CD4-positive, alpha-beta T cell (primary cell): ENCODE measurements around the gene SEC31B. TPM values are rescaled to one million over a fixed set of nuclear protein-coding genes. Genes with fewer than 3 reads are reported as not detected.

Experiments used
- ATAC-seq: fragments of 200-7000 bp; cut with Tn5 transposase; one replicate; pipeline ENCODE4 v1.10.0; 2022; ENCODE audit warnings: mild to moderate bottlenecking; ENCODE audit not compliant: poor library complexity
- CTCF ChIA-PET: fragments of 350-600 bp; sonication (Branson Sonifier 250); formaldehyde crosslinking; loops from one replicate; lab custom pipeline; 2021; ENCODE audit warnings: antibody characterized with exemption, inconsistent platforms; lab: Charles Lee
- POLR2A ChIA-PET: fragments of 350-600 bp; sonication (Branson Sonifier 250); formaldehyde crosslinking; loops from one replicate; lab custom pipeline; 2021; ENCODE audit warnings: antibody characterized with exemption, inconsistent platforms; lab: Charles Lee
- DNase-seq, 14 experiments: peaks; one replicate each; pipeline ENCODE4 v3.0.0-alpha.2; 2013 to 2020; ENCODE audit warnings: mixed read lengths in 2 of 14
- H3K27ac ChIP-seq, 2 donors: one replicate each; pipeline versions ENCODE4 v1.5.1 to v1.7.0; 2013; ENCODE audit warnings: low read length in 2 of 2, low read depth in 1 of 2, mild to moderate bottlenecking in 1 of 2
- H3K27me3 ChIP-seq, 2 experiments: 1 replicate in 1 of 2; 2 replicates in 1 of 2; pipeline versions ENCODE4 v1.6.1 to v1.7.0; 2013; ENCODE audit warnings: low read length in 2 of 2, control low read depth in 1 of 2, mild to moderate bottlenecking in 1 of 2, moderate library complexity in 1 of 2; ENCODE audit not compliant: insufficient read depth in 2 of 2, control insufficient read depth in 1 of 2
- H3K36me3 ChIP-seq: one replicate; pipeline ENCODE4 v1.6.1; 2013; ENCODE audit warnings: low read length, control low read depth; ENCODE audit not compliant: insufficient read depth
- H3K4me1 ChIP-seq: one replicate; pipeline ENCODE4 v1.6.1; 2013; ENCODE audit warnings: low read length, control low read depth; ENCODE audit not compliant: insufficient read depth
- H3K4me3 ChIP-seq: one replicate; pipeline ENCODE4 v1.5.1; 2013; ENCODE audit warnings: mild to moderate bottlenecking, low read length, moderate library complexity
- H3K9me3 ChIP-seq, 2 experiments: 1 replicate in 1 of 2; 2 replicates in 1 of 2; pipeline versions ENCODE4 v1.6.1 to v1.7.0; 2013; ENCODE audit warnings: low read length in 2 of 2, mild to moderate bottlenecking in 2 of 2, control low read depth in 1 of 2, moderate library complexity in 1 of 2; ENCODE audit not compliant: control insufficient read depth in 1 of 2, insufficient read depth in 1 of 2
- H3K27ac Mint-ChIP-seq: one replicate; pipeline ENCODE4 v1.8.0; 2020; ENCODE audit warnings: mixed read lengths
- H3K27me3 Mint-ChIP-seq: one replicate; pipeline ENCODE4 v1.8.0; 2021; ENCODE audit warnings: mixed read lengths
- H3K36me3 Mint-ChIP-seq: one replicate; pipeline ENCODE4 v1.8.0; 2021; ENCODE audit warnings: low read depth, mixed read lengths
- H3K4me1 Mint-ChIP-seq: one replicate; pipeline ENCODE4 v1.8.0; 2021; ENCODE audit warnings: low read depth, mixed read lengths
- H3K4me3 Mint-ChIP-seq: one replicate; pipeline ENCODE4 v1.8.0; 2020; ENCODE audit warnings: mild to moderate bottlenecking, mixed read lengths
- H3K9me3 Mint-ChIP-seq: one replicate; pipeline ENCODE4 v1.8.0; 2020; ENCODE audit warnings: mixed read lengths
- CTCF ChIP-seq: fragments of 200-600 bp; IDR thresholded peaks from one replicate; pipeline ENCODE4 v1.8.0; 2022; ENCODE audit warnings: antibody characterized with exemption, mild to moderate bottlenecking
- intact Hi-C, 2 experiments: fragments of 100-400 bp; cut with DNase I in 1 of 2; cut with micrococcal nuclease in 1 of 2; formaldehyde crosslinking; loops; one replicate each; pipeline versions ENCODE4 v1.15.1 to v1.9.0; 2023 to 2025; cut with DNase I, micrococcal nuclease
- total RNA-seq, 174 experiments: library from RNA in 2 of 174; stranded (reverse) in 2 of 174; gene quantifications; one replicate each; pipeline ENCODE4 v1.2.3 and lab custom pipeline; 2021 to 2026

Gene SEC31B
- total RNA-seq, 2 experiments from 2014 or later = 49.2 to 52.1 TPM

GRCh38 chr10:100470367-100470766, 49.3 kb downstream of the SEC31B start:
- no peaks in the 10 kb centered on the region for H3K9me3 Mint-ChIP-seq
- no peaks in the 10 kb centered on the region for H3K4me1 Mint-ChIP-seq
- H3K27me3 Mint-ChIP-seq = peaks cover 4% of the 10 kb centered on the region
- H3K4me3 Mint-ChIP-seq = no peak overlapping the region
- Histone ChIP-seq H3K4me1 (no peaks in the 10 kb centered on the region), H3K36me3 (no peaks in the 10 kb centered on the region), H3K27ac (no peak overlapping the region), H3K9me3 (no peaks in the 10 kb centered on the region), H3K4me3 (no peak overlapping the region), H3K27me3 (no peaks in the 10 kb centered on the region)
- no peak for TF ChIP-seq CTCF
- no peaks in the 10 kb centered on the region for H3K36me3 Mint-ChIP-seq
- ChIA-PET POLR2A (interaction anchor here (1.0 kb wide), 1 partner anchor 38 kb away, joined by 3 read pairs; no protein-coding TSS in a partner anchor), CTCF (interaction anchor here (2.1 kb wide), 1 partner anchor 12 kb away, joined by 5 read pairs; no protein-coding TSS in a partner anchor)
- H3K27ac Mint-ChIP-seq = no peak overlapping the region
- DNase-seq (no peak), ATAC-seq (no peak)
- intact Hi-C loops = no loop called here

DNA sequence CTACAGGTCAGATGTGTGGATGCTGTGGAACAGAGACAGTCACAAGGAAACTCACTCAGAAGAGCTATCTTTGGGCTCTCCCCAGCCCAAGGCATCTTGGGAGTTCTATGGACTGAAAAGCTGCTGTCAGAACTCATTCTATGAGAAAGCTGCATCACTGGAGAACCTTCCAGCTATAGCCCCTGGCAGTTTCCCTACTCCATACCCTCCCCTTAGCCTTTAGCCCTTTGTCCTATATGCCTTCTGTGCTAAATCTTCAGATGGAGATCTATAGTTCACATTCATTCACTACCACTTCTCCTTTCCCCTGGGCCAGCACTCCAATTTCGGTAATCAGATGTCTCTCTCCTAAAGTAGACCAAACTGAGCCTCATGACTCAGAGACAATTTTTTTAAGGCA, 49.9 kb downstream of the SEC31B start:
- Histone ChIP-seq H3K4me3 (no peak overlapping the region), H3K36me3 (no peaks in the 10 kb centered on the region), H3K4me1 (no peaks in the 10 kb centered on the region), H3K27ac (no peak overlapping the region), H3K9me3 (no peaks in the 10 kb centered on the region), H3K27me3 (no peaks in the 10 kb centered on the region)
- DNase-seq (no peak), ATAC-seq (no peak)
- intact Hi-C loops = no loop called here
- no peak for TF ChIP-seq CTCF
- H3K4me3 Mint-ChIP-seq = no peak overlapping the region
- H3K27ac Mint-ChIP-seq = no peak overlapping the region
- ChIA-PET POLR2A (interaction anchor here (1.0 kb wide), 1 partner anchor 39 kb away, joined by 3 read pairs; no protein-coding TSS in a partner anchor), CTCF (interaction anchor here (1.5 to 2.1 kb wide), 2 partner anchors 13 to 24 kb away, joined by 3 to 5 read pairs; no protein-coding TSS in a partner anchor)
- no peaks in the 10 kb centered on the region for H3K9me3 Mint-ChIP-seq
- no peaks in the 10 kb centered on the region for H3K4me1 Mint-ChIP-seq
- H3K36me3 Mint-ChIP-seq = no peaks in the 10 kb centered on the region
- H3K27me3 Mint-ChIP-seq = peaks cover 4% of the 10 kb centered on the region

DNA sequence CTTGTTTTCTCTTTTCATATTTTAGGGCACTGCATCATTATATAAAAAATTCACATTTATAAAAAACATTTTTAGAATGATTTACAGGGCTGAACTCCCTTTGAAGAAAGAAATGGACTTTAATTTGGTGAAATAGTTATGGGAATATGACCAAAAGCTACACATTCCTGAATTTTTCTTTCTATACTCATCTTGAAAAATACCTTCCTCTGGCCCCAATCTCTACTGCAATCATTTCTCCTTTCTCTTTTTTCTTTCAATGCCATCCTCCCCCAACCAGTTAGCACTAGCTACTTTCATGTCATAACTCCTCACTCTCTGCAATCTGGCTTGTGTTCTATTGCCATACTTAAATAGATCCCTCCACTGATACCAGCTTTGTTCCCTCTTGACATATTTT, 50.7 kb downstream of the SEC31B start:
- TF ChIP-seq CTCF = no peak
- H3K36me3 Mint-ChIP-seq = no peaks in the 10 kb centered on the region

More for the DNA sequence above, 50.7 kb downstream of the SEC31B start:
- Histone ChIP-seq H3K4me1 (no peaks in the 10 kb centered on the region), H3K27me3 (no peaks in the 10 kb centered on the region), H3K9me3 (no peaks in the 10 kb centered on the region), H3K4me3 (no peak overlapping the region), H3K36me3 (no peaks in the 10 kb centered on the region), H3K27ac (no peak overlapping the region)
- intact Hi-C loops = no loop called here
- POLR2A ChIA-PET = no interaction called here
- no peak for ATAC-seq
- Mint-ChIP-seq H3K9me3 (no peaks in the 10 kb centered on the region), H3K27me3 (peaks cover 4% of the 10 kb centered on the region), H3K27ac (no peak overlapping the region), H3K4me3 (no peak overlapping the region), H3K4me1 (no peaks in the 10 kb centered on the region)
- CTCF ChIA-PET = interaction anchor here (1.5 to 2.1 kb wide), 2 partner anchors 14 to 24 kb away, joined by 3 to 5 read pairs; no protein-coding TSS in a partner anchor
- DNase-seq = no peak
